ENCODE data around the gene GHDC. TPM values are rescaled to one million over a fixed set of nuclear protein-coding genes. Genes with fewer than 3 reads are reported as not detected.
"Not testable (repeated sequence)": the region's sequence is repeated elsewhere in the genome, so short reads cannot be mapped to it uniquely, and the experiment has no call there.

Gene GHDC
- total RNA-seq, 3 donors from 2014 or later (not counting 1 experiment from before 2014, with no cell fraction given), result 19.5 to 24.6 (median 22.8) TPM

- Histone ChIP-seq H3K4me3 (ENCODE audit: low read length) (no peak overlapping the region), H3K27ac (ENCODE audit: low read length) (no peak overlapping the region), H3K27me3 (ENCODE audit: control insufficient read depth, insufficient read depth, low read length) (no peaks in the 10 kb centered on the region), H3K4me1 (ENCODE audit: control insufficient read depth, insufficient read depth, low read length) (no peaks in the 10 kb centered on the region), H3K9me3 (ENCODE audit: control insufficient read depth, insufficient read depth, low read length) (no peaks in the 10 kb centered on the region), H3K36me3 (ENCODE audit: control insufficient read depth, insufficient read depth, low read length) (peaks cover 26% of the 10 kb centered on the region)
- Mint-ChIP-seq H3K4me3 (no peak overlapping the region), H3K9me3 (no peaks in the 10 kb centered on the region), H3K27me3 (ENCODE audit: low read depth in 2 of 2) (no peaks in the 10 kb centered on the region), H3K27ac (no peak overlapping the region), H3K36me3 (no peaks in the 10 kb centered on the region), H3K4me1 (peaks cover 0 to 13% of the 10 kb centered on the region in 2 donors)
- intact Hi-C loops (cut with micrococcal nuclease), result loop anchor here (10.0 kb wide), 1 partner anchor 49 kb away; the partner anchor contains the start of gene STAT5B
- ATAC-seq, result no peak
- WGBS (ENCODE audit: insufficient coverage), result 92% methylated on average over 4 of the region's 5 CpGs
- TF ChIP-seq CTCF (IDR thresholded peaks at IDR 0.05), result no peak
- DNase-seq, result no peak
Measured at GRCh38 chr17:42225646-42226045, 31.4 kb upstream of the GHDC start.

- no peaks in the 10 kb centered on the region for H3K36me3 Mint-ChIP-seq
- ATAC-seq, result no peak
- TF ChIP-seq CTCF (IDR thresholded peaks at IDR 0.05), result no peak
- intact Hi-C loops (cut with micrococcal nuclease), result loop anchor here (10.0 kb wide), 1 partner anchor 50 kb away; the partner anchor contains the start of gene STAT5B
- peaks cover 32% of the 10 kb centered on the region for H3K36me3 ChIP-seq (ENCODE audit: control insufficient read depth, insufficient read depth, low read length)
- H3K4me3 Mint-ChIP-seq, result no peak overlapping the region
- WGBS (ENCODE audit: insufficient coverage), result 98% methylated on average over 6 of the region's 6 CpGs
- peaks cover 0 to 13% of the 10 kb centered on the region in 2 donors for H3K4me1 Mint-ChIP-seq
- H3K9me3 ChIP-seq (ENCODE audit: control insufficient read depth, insufficient read depth, low read length), result no peaks in the 10 kb centered on the region
- no peak overlapping the region for H3K4me3 ChIP-seq (ENCODE audit: low read length)
- H3K27ac ChIP-seq (ENCODE audit: low read length), result no peak overlapping the region
- H3K27ac Mint-ChIP-seq, result peak overlapping the region in 1 of 2 donors; percentile 31
- H3K4me1 ChIP-seq (ENCODE audit: control insufficient read depth, insufficient read depth, low read length), result no peaks in the 10 kb centered on the region
- DNase-seq, result no peak
- H3K27me3 ChIP-seq (ENCODE audit: control insufficient read depth, insufficient read depth, low read length), result no peaks in the 10 kb centered on the region
- no peaks in the 10 kb centered on the region for H3K27me3 Mint-ChIP-seq (ENCODE audit: low read depth in 2 of 2)
- no peaks in the 10 kb centered on the region for H3K9me3 Mint-ChIP-seq
Measured at GRCh38 chr17:42224651-42225050, 30.4 kb upstream of the GHDC start.

- 56% methylated on average over 3 of the region's 3 CpGs for WGBS (ENCODE audit: insufficient coverage)
- H3K9me3 Mint-ChIP-seq, result no peaks in the 10 kb centered on the region
- peaks cover 41% of the 10 kb centered on the region for H3K36me3 ChIP-seq (ENCODE audit: control insufficient read depth, insufficient read depth, low read length)
- H3K27me3 ChIP-seq (ENCODE audit: control insufficient read depth, insufficient read depth, low read length), result no peaks in the 10 kb centered on the region
- no peaks in the 10 kb centered on the region for H3K9me3 ChIP-seq (ENCODE audit: control insufficient read depth, insufficient read depth, low read length)
- ATAC-seq (peak; percentile 83 to 97 (median 84)), DNase-seq (peak; percentile 37 to 85)
- H3K4me1 ChIP-seq (ENCODE audit: control insufficient read depth, insufficient read depth, low read length), result no peaks in the 10 kb centered on the region
- H3K36me3 Mint-ChIP-seq, result peaks cover 6% of the 10 kb centered on the region
- H3K4me1 Mint-ChIP-seq, result peaks cover 0 to 8% of the 10 kb centered on the region in 2 donors
- intact Hi-C loops (cut with micrococcal nuclease), result loop anchor here (10.0 kb wide), 1 partner anchor 53 kb away; the partner anchor contains the start of gene STAT5B
- H3K4me3 Mint-ChIP-seq, result no peak overlapping the region
- TF ChIP-seq CTCF (IDR thresholded peaks at IDR 0.05), result peak; percentile 42
- H3K27ac ChIP-seq (ENCODE audit: low read length), result no peak overlapping the region
- H3K4me3 ChIP-seq (ENCODE audit: low read length), result no peak overlapping the region
- no peaks in the 10 kb centered on the region for H3K27me3 Mint-ChIP-seq (ENCODE audit: low read depth in 2 of 2)
- peak overlapping the region in 1 of 2 donors; percentile 76 for H3K27ac Mint-ChIP-seq
Measured at GRCh38 chr17:42221886-42222745, 27.8 kb upstream of the GHDC start.

GRCh38 chr17:42219280-42219679 lies 25.0 kb upstream of the GHDC start:
- H3K4me3 ChIP-seq (ENCODE audit: low read length); H3K36me3 Mint-ChIP-seq; H3K9me3 Mint-ChIP-seq; H3K4me3 Mint-ChIP-seq; DNase-seq; H3K27ac Mint-ChIP-seq; H3K27ac ChIP-seq (ENCODE audit: low read length); intact Hi-C loops (cut with micrococcal nuclease); H3K4me1 ChIP-seq (ENCODE audit: control insufficient read depth, insufficient read depth, low read length); ATAC-seq; H3K27me3 ChIP-seq (ENCODE audit: control insufficient read depth, insufficient read depth, low read length); H3K27me3 Mint-ChIP-seq (ENCODE audit: low read depth in 2 of 2); H3K4me1 Mint-ChIP-seq; H3K9me3 ChIP-seq (ENCODE audit: control insufficient read depth, insufficient read depth, low read length): not testable (repeated sequence)
- H3K36me3 ChIP-seq (ENCODE audit: control insufficient read depth, insufficient read depth, low read length), result peaks cover 62% of the 10 kb centered on the region
- no CpG with 5 or more reads among the region's 17 CpGs for WGBS (ENCODE audit: insufficient coverage)
